GM19438 (cell line): ENCODE data around the gene LYVE1.
"Not testable (repeated sequence)": the region's sequence is repeated elsewhere in the genome, so short reads cannot be mapped to it uniquely, and the experiment has no call there.

ENCODE experiments used
- ATAC-seq: cut with Tn5 transposase; IDR thresholded peaks from one replicate; pipeline ENCODE4 v1.9.1; 2021; ENCODE audit warnings: low read depth; ENCODE audit not compliant: unreplicated experiment

Gene LYVE1

GRCh38 chr11:10568486-10568941 lies at the start of gene LYVE1:
Gene LYVE1 (minus strand): TSS chr11:10568665. CDS start chr11:10568532, 133 bp downstream.
- no peak for ATAC-seq

- ATAC-seq, result no peak
These were observed 49.1 kb upstream of the LYVE1 start for GRCh38 chr11:10617551-10617950.

GRCh38 chr11:10611979-10612862 lies 43.8 kb upstream of the LYVE1 start:
- ATAC-seq, result no peak

GRCh38 chr11:10609636-10610035 lies 41.2 kb upstream of the LYVE1 start:
- no peak for ATAC-seq

GRCh38 chr11:10608584-10608983 lies 40.1 kb upstream of the LYVE1 start:
- no peak for ATAC-seq

GRCh38 chr11:10607462-10608132 lies 39.1 kb upstream of the LYVE1 start:
- no peak for ATAC-seq

GRCh38 chr11:10606536-10607208 lies 38.2 kb upstream of the LYVE1 start:
- ATAC-seq, result peak; percentile 71

GRCh38 chr11:10605941-10606381 lies 37.5 kb upstream of the LYVE1 start:
- no peak for ATAC-seq

GRCh38 chr11:10604798-10605197 lies 36.3 kb upstream of the LYVE1 start:
- no peak for ATAC-seq

- ATAC-seq, result no peak
These were observed 35.9 kb upstream of the LYVE1 start for GRCh38 chr11:10604340-10604748.

GRCh38 chr11:10603721-10604297 lies 35.3 kb upstream of the LYVE1 start:
- no peak for ATAC-seq

GRCh38 chr11:10602945-10603344 lies 34.5 kb upstream of the LYVE1 start:
- ATAC-seq, result no peak

GRCh38 chr11:10602366-10602765 lies 33.9 kb upstream of the LYVE1 start:
- no peak for ATAC-seq

- ATAC-seq, result no peak
These were observed 33.4 kb upstream of the LYVE1 start for GRCh38 chr11:10601837-10602236.

- ATAC-seq, result no peak
These were observed 32.2 kb upstream of the LYVE1 start for GRCh38 chr11:10600570-10601248.

GRCh38 chr11:10599388-10600175 lies 31.1 kb upstream of the LYVE1 start:
- no peak for ATAC-seq

- ATAC-seq, result no peak
These were observed 30.4 kb upstream of the LYVE1 start for GRCh38 chr11:10598816-10599215.

- no peak for ATAC-seq
These were observed 29.4 kb upstream of the LYVE1 start for GRCh38 chr11:10597877-10598351.

- not testable (repeated sequence) for ATAC-seq
These were observed 27.4 kb upstream of the LYVE1 start for GRCh38 chr11:10595840-10596239.
